Fibroblast of lung (primary cell): ENCODE measurements around the gene XPR1.

Experiments used
- EZH2 ChIP-seq: IDR thresholded peaks from 2 replicates; pipeline ENCODE4 v1.5.1; 2012; ENCODE audit warnings: low read length, control low read depth, mild to moderate bottlenecking; ENCODE audit errors: missing control alignments
- TF ChIP-seq, protein P1 (sequence below), 2 donors: IDR thresholded peaks in 1 of 2; conservative IDR thresholded peaks in 1 of 2; 1 replicate in 1 of 2; 2 replicates in 1 of 2; pipeline ENCODE4 v1.5.1; 2011 to 2012; ENCODE audit warnings: low read length in 2 of 2, control low read depth in 1 of 2, inconsistent platforms in 1 of 2, low read depth in 1 of 2, mild to moderate bottlenecking in 1 of 2

DNA sequence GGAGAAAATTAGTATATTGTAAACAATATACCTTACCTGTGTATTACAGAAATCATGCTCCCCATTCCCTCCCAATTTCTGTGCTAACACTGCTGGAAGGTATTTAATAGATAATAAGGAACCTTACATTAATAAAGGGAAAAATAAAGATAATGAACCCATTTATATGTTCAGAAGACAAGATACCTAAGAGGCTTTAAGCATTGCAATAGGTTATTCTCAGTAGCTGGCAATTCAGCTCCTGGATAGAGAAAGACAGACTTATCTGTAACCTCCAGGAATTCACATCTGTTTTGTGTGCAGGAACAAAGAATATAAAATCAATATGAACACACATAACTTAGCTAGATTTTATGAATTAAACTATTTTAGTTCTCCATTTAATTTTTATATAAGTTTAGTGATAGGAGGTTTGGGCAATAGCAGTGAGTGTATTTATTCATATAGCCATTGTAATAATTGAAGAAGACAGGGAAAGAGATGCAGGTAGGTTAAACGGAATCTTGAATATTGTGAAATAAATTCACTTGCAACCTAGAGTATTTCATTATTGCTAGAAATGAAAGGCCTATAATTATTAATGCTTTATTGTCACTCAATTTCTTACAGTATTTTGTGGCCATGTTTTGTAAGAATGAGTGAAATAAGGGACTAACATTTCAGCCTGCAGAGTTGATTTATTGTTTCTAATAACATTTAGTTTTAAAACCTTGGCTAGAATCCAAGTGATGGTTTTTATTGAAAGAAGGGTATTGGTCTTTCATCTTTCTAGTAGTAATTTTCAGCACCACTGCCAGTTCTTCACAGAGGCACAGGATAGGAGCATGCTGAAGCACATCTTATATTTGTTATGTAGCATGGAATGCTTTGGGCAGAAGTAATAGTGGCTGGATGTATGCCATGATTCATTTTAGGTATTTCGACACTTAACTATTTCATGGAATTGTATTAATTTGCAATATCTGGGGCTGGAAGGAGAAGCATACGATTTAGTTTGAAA lies 1.5 kb downstream of the XPR1 start:
- TF ChIP-seq, protein P1, sequence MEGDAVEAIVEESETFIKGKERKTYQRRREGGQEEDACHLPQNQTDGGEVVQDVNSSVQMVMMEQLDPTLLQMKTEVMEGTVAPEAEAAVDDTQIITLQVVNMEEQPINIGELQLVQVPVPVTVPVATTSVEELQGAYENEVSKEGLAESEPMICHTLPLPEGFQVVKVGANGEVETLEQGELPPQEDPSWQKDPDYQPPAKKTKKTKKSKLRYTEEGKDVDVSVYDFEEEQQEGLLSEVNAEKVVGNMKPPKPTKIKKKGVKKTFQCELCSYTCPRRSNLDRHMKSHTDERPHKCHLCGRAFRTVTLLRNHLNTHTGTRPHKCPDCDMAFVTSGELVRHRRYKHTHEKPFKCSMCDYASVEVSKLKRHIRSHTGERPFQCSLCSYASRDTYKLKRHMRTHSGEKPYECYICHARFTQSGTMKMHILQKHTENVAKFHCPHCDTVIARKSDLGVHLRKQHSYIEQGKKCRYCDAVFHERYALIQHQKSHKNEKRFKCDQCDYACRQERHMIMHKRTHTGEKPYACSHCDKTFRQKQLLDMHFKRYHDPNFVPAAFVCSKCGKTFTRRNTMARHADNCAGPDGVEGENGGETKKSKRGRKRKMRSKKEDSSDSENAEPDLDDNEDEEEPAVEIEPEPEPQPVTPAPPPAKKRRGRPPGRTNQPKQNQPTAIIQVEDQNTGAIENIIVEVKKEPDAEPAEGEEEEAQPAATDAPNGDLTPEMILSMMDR (conservative IDR thresholded peaks at IDR 0.05 in 1 of 2, IDR thresholded peaks at IDR 0.05 in 1 of 2; ENCODE audit: low read depth in 1 of 2, low read length in 2 of 2), result no peak
- TF ChIP-seq EZH2, result no peak
